NCI-H1694 treated with DMSO at 0.1 percent for 48 hours (cell line): ENCODE measurements around the gene ISG20L2.

Experiments
- DNase-seq: peaks from one replicate; lab custom pipeline; 2025; lab: John Stamatoyannopoulos, UW

ISG20L2 gene

GRCh38 chr1:156706657-156707416 is 21.7 kb downstream of the ISG20L2 start:
- no peak for DNase-seq

GRCh38 chr1:156705918-156706656 is 22.5 kb downstream of the ISG20L2 start:
- peak; percentile 77 for DNase-seq

GRCh38 chr1:156705321-156705917 is 23.1 kb downstream of the ISG20L2 start, which contains the start of gene CRABP2:
CRABP2 (minus strand) TSS chr1:156705583; CDS start chr1:156705446, 137 bp downstream.
- peak; percentile 77 for DNase-seq

- DNase-seq, result no peak
Measured at GRCh38 chr1:156704930-156705320, 23.6 kb downstream of the ISG20L2 start.

- no peak for DNase-seq
Measured at GRCh38 chr1:156704166-156704711, 24.3 kb downstream of the ISG20L2 start.

- no peak for DNase-seq
Measured at GRCh38 chr1:156703741-156704140, 24.8 kb downstream of the ISG20L2 start.

GRCh38 chr1:156703336-156703735 is 25.2 kb downstream of the ISG20L2 start:
- no peak for DNase-seq

- DNase-seq, result no peak
Measured at GRCh38 chr1:156700736-156701531, 27.6 kb downstream of the ISG20L2 start.

GRCh38 chr1:156698995-156699394 is 29.6 kb downstream of the ISG20L2 start:
- no peak for DNase-seq

GRCh38 chr1:156697481-156697880 is 31.1 kb downstream of the ISG20L2 start:
- DNase-seq, result no peak

GRCh38 chr1:156696755-156697154 is 31.8 kb downstream of the ISG20L2 start:
- no peak for DNase-seq

GRCh38 chr1:156694690-156694962 is 33.9 kb downstream of the ISG20L2 start:
- DNase-seq, result no peak

GRCh38 chr1:156693848-156694689 is 34.5 kb downstream of the ISG20L2 start:
- DNase-seq, result no peak

GRCh38 chr1:156692925-156693847 is 35.4 kb downstream of the ISG20L2 start:
- DNase-seq, result no peak

GRCh38 chr1:156692441-156692924 is 36.1 kb downstream of the ISG20L2 start:
- DNase-seq, result no peak

- DNase-seq, result no peak
Measured at GRCh38 chr1:156691665-156692440, 36.7 kb downstream of the ISG20L2 start.

GRCh38 chr1:156691191-156691590 is 37.4 kb downstream of the ISG20L2 start:
- DNase-seq, result no peak

GRCh38 chr1:156690675-156691036 is 37.9 kb downstream of the ISG20L2 start:
- no peak for DNase-seq
